Small intestine (tissue), 7 donors: ENCODE results near the gene MUC5B. TPM values are rescaled to one million over a fixed set of nuclear protein-coding genes. Genes with fewer than 3 reads are reported as not detected.

Source experiments
- DNase-seq, 2 donors: peaks; one replicate each; pipeline versions ENCODE4 v3.0.0 to v3.0.0-alpha.2; 2013
- FAIRE-seq: peaks from 2 replicates; lab custom pipeline; 2012; peaks lifted over from hg19 to GRCh38; lab: Jason Lieb, UNC
- H3K27ac ChIP-seq, 3 donors: one replicate each; pipeline ENCODE4 v1.5.1; 2013; ENCODE audit warnings: low read length in 2 of 3, mild to moderate bottlenecking in 2 of 3, control low read depth in 1 of 3, inconsistent platforms in 1 of 3, low read depth in 1 of 3, moderate library complexity in 1 of 3
- H3K27me3 ChIP-seq, 3 donors: one replicate each; pipeline ENCODE4 v1.6.1; 2013; ENCODE audit warnings: low read length in 3 of 3, inconsistent platforms in 1 of 3; ENCODE audit not compliant: control insufficient read depth in 3 of 3, insufficient read depth in 3 of 3
- H3K36me3 ChIP-seq, 3 donors: one replicate each; pipeline ENCODE4 v1.6.1; 2013; ENCODE audit warnings: low read length in 3 of 3, inconsistent platforms in 1 of 3, low read depth in 1 of 3, mild to moderate bottlenecking in 1 of 3, moderate library complexity in 1 of 3; ENCODE audit not compliant: control insufficient read depth in 3 of 3, insufficient read depth in 2 of 3
- H3K4me1 ChIP-seq, 3 donors: one replicate each; pipeline ENCODE4 v1.6.1; 2013; ENCODE audit warnings: low read length in 2 of 3, inconsistent platforms in 1 of 3, low read depth in 1 of 3, mild to moderate bottlenecking in 1 of 3, moderate library complexity in 1 of 3; ENCODE audit not compliant: control insufficient read depth in 3 of 3, insufficient read depth in 2 of 3
- H3K4me3 ChIP-seq, 3 donors: one replicate each; pipeline ENCODE4 v1.5.1; 2013; ENCODE audit warnings: low read length in 3 of 3, control low read depth in 1 of 3, inconsistent platforms in 1 of 3, low read depth in 1 of 3, mild to moderate bottlenecking in 1 of 3, moderate library complexity in 1 of 3
- H3K9me3 ChIP-seq, 2 donors: one replicate each; pipeline ENCODE4 v1.6.1; 2013; ENCODE audit warnings: low read depth in 1 of 2, low read length in 1 of 2; ENCODE audit not compliant: control insufficient read depth in 2 of 2, insufficient read depth in 1 of 2
- WGBS, 3 donors: extraction: QIAGEN DNeasy Blood & Tissue Kit; methylation state at CpG; one replicate each; pipeline ENCODE4 v1.1.7; 2013; 5-methylcytosine and 5-hydroxymethylcytosine counted together
- polyA plus RNA-seq, 4 donors: library from polyadenylated mRNA; stranded (reverse) in 3 of 4; unstranded in 1 of 4; fragments of 200-250 nt in 3 of 4; fragments of 120-200 nt in 1 of 4; gene quantifications; one replicate each; pipeline versions ENCODE4 v1.2.1 to v1.2.3, GENCODE V29; 2013
- donor health status: healthy with polysubstance abuse.
- donor health status: control.
- donor health status: control.
- donor health status: Bipolar disorder and iron deficiency.
- donor health status: healthy.

Gene MUC5B
- polyA plus RNA-seq, 4 donors: 0.04 to 2.4 TPM; not detected in 2

GRCh38 chr11:1217151-1217550, 5.7 kb upstream of the MUC5B start:
- Histone ChIP-seq H3K9me3 (peaks cover 0 to 3% of the 10 kb centered on the region in 2 donors), H3K4me1 (peaks cover 0 to 15% (median 0%) of the 10 kb centered on the region in 3 donors), H3K36me3 (no peaks in the 10 kb centered on the region), H3K4me3 (no peak overlapping the region), H3K27me3 (no peaks in the 10 kb centered on the region), H3K27ac (no peak overlapping the region)
- no peak for FAIRE-seq
- 88 to 91% (median 90%) methylated on average over 17 of the region's 17 CpGs for WGBS, 3 donors
- no peak for DNase-seq

- H3K4me3 ChIP-seq: no peak overlapping the region
- H3K27me3 ChIP-seq: no peaks in the 10 kb centered on the region
- H3K36me3 ChIP-seq: no peaks in the 10 kb centered on the region
- FAIRE-seq (no peak), DNase-seq (peak in 1 of 2 donors; percentile 40)
- peak overlapping the region in 1 of 3 donors; percentile 23 for H3K27ac ChIP-seq
- no peaks in the 10 kb centered on the region for H3K9me3 ChIP-seq
- 40 to 64% (median 42%) methylated on average over 13 to 15 of the region's 15 CpGs for WGBS, 3 donors
- peaks cover 0 to 15% (median 0%) of the 10 kb centered on the region in 3 donors for H3K4me1 ChIP-seq
These were observed 4.5 kb upstream of the MUC5B start for GRCh38 chr11:1218256-1218787.

- H3K27ac ChIP-seq: peak overlapping the region in 1 of 3 donors; percentile 67
These were observed 3.9 kb upstream of the MUC5B start for GRCh38 chr11:1218788-1219445.

GRCh38 chr11:1219446-1219833, 3.4 kb upstream of the MUC5B start:
- WGBS, 3 donors: 60 to 69% (median 65%) methylated on average over 9 to 10 of the region's 10 CpGs
- no peak for FAIRE-seq
- no peaks in the 10 kb centered on the region for H3K27me3 ChIP-seq
- DNase-seq: no peak
- H3K27ac ChIP-seq: peak overlapping the region in 1 of 3 donors; percentile 67
- H3K9me3 ChIP-seq: no peaks in the 10 kb centered on the region
- no peaks in the 10 kb centered on the region for H3K36me3 ChIP-seq
- H3K4me1 ChIP-seq: peaks cover 0 to 15% (median 0%) of the 10 kb centered on the region in 3 donors
- H3K4me3 ChIP-seq: no peak overlapping the region

More at GRCh38 chr11:1218788-1219445, 3.9 kb upstream of the MUC5B start:
- FAIRE-seq (no peak), DNase-seq (no peak)
- Histone ChIP-seq H3K9me3 (no peaks in the 10 kb centered on the region), H3K36me3 (no peaks in the 10 kb centered on the region), H3K4me3 (no peak overlapping the region), H3K4me1 (peaks cover 0 to 15% (median 0%) of the 10 kb centered on the region in 3 donors), H3K27me3 (no peaks in the 10 kb centered on the region)
- 79 to 88% (median 85%) methylated on average over 15 to 16 of the region's 16 CpGs for WGBS, 3 donors

GRCh38 chr11:1219834-1220815, 2.7 kb upstream of the MUC5B start:
- Histone ChIP-seq H3K27ac (peak overlapping the region in 1 of 3 donors; percentile 67), H3K9me3 (no peaks in the 10 kb centered on the region), H3K36me3 (no peaks in the 10 kb centered on the region), H3K4me3 (no peak overlapping the region), H3K4me1 (peaks cover 0 to 15% (median 0%) of the 10 kb centered on the region in 3 donors), H3K27me3 (no peaks in the 10 kb centered on the region)
- DNase-seq (peak in 1 of 2 donors; percentile 63), FAIRE-seq (no peak)
- WGBS, 3 donors: 37 to 61% (median 44%) methylated on average over 33 to 48 of the region's 48 CpGs

GRCh38 chr11:1220941-1221721, 1.7 kb upstream of the MUC5B start:
- Histone ChIP-seq H3K4me1 (peaks cover 0 to 15% (median 0%) of the 10 kb centered on the region in 3 donors), H3K36me3 (no peaks in the 10 kb centered on the region), H3K4me3 (no peak overlapping the region), H3K27me3 (no peaks in the 10 kb centered on the region), H3K27ac (no peak overlapping the region), H3K9me3 (no peaks in the 10 kb centered on the region)
- 55 to 60% (median 55%) methylated on average over 26 to 28 of the region's 28 CpGs for WGBS, 3 donors
- DNase-seq (no peak), FAIRE-seq (no peak)

GRCh38 chr11:1221848-1222311, 986 bp upstream of the MUC5B start:
- Histone ChIP-seq H3K27ac (no peak overlapping the region), H3K9me3 (no peaks in the 10 kb centered on the region), H3K36me3 (no peaks in the 10 kb centered on the region), H3K4me3 (no peak overlapping the region), H3K4me1 (peaks cover 0 to 15% (median 0%) of the 10 kb centered on the region in 3 donors), H3K27me3 (no peaks in the 10 kb centered on the region)
- WGBS, 3 donors: 80 to 87% (median 86%) methylated on average over 23 of the region's 23 CpGs
- FAIRE-seq (no peak), DNase-seq (no peak)
